ENCODE results near the gene PCID2. TPM values are rescaled to one million over a fixed set of nuclear protein-coding genes. Genes with fewer than 3 reads are reported as not detected.

The PCID2 gene
- total and polyA plus RNA-seq, 12 donors = 38.9 to 74.0 (median 47.3) TPM

GRCh38 chr13:113142876-113143275, 65.6 kb downstream of the PCID2 start:
- TF ChIP-seq, protein P1, sequence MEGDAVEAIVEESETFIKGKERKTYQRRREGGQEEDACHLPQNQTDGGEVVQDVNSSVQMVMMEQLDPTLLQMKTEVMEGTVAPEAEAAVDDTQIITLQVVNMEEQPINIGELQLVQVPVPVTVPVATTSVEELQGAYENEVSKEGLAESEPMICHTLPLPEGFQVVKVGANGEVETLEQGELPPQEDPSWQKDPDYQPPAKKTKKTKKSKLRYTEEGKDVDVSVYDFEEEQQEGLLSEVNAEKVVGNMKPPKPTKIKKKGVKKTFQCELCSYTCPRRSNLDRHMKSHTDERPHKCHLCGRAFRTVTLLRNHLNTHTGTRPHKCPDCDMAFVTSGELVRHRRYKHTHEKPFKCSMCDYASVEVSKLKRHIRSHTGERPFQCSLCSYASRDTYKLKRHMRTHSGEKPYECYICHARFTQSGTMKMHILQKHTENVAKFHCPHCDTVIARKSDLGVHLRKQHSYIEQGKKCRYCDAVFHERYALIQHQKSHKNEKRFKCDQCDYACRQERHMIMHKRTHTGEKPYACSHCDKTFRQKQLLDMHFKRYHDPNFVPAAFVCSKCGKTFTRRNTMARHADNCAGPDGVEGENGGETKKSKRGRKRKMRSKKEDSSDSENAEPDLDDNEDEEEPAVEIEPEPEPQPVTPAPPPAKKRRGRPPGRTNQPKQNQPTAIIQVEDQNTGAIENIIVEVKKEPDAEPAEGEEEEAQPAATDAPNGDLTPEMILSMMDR (IDR thresholded peaks at IDR 0.05) = no peak
- DNase-seq = no peak
- peaks cover 0 to 3% (median 0%) of the 10 kb centered on the region in 7 donors for H3K27me3 ChIP-seq
- no peak overlapping the region for H3K27ac ChIP-seq
- no peaks in the 10 kb centered on the region for H3K36me3 ChIP-seq
- no peaks in the 10 kb centered on the region for H3K9me3 ChIP-seq
- WGBS, 2 donors = 84 to 88% methylated on average over 7 of the region's 7 CpGs
- intact Hi-C loops (cut with DNase I) = no loop called here
- H3K4me1 ChIP-seq = no peaks in the 10 kb centered on the region
- H3K4me3 ChIP-seq = no peak overlapping the region
- ATAC-seq = no peak

GRCh38 chr13:113141601-113141970, 66.9 kb downstream of the PCID2 start:
- H3K27me3 ChIP-seq = peaks cover 0 to under 1% (median 0%) of the 10 kb centered on the region in 7 donors
- no peak overlapping the region for H3K4me3 ChIP-seq
- TF ChIP-seq, protein P1 (IDR thresholded peaks at IDR 0.05) = no peak
- 92 to 95% methylated on average over 18 of the region's 18 CpGs for WGBS, 2 donors
- ATAC-seq (peak in 1 of 8 donors; percentile 23), DNase-seq (no peak)
- no peaks in the 10 kb centered on the region for H3K9me3 ChIP-seq
- H3K36me3 ChIP-seq = no peaks in the 10 kb centered on the region
- intact Hi-C loops (cut with DNase I) = no loop called here
- H3K27ac ChIP-seq = no peak overlapping the region
- no peaks in the 10 kb centered on the region for H3K4me1 ChIP-seq

- intact Hi-C loops (cut with DNase I) = no loop called here
- H3K4me3 ChIP-seq = no peak overlapping the region
- no peak overlapping the region for H3K27ac ChIP-seq
- 94% methylated on average over 26 of the region's 26 CpGs for WGBS, 2 donors
- no peaks in the 10 kb centered on the region for H3K27me3 ChIP-seq
- no peaks in the 10 kb centered on the region for H3K9me3 ChIP-seq
- H3K36me3 ChIP-seq = no peaks in the 10 kb centered on the region
- TF ChIP-seq, protein P1 (IDR thresholded peaks at IDR 0.05) = no peak
- no peak for DNase-seq
- no peaks in the 10 kb centered on the region for H3K4me1 ChIP-seq
- no peak for ATAC-seq
Observed at GRCh38 chr13:113140677-113141600, 67.5 kb downstream of the PCID2 start.

DNA sequence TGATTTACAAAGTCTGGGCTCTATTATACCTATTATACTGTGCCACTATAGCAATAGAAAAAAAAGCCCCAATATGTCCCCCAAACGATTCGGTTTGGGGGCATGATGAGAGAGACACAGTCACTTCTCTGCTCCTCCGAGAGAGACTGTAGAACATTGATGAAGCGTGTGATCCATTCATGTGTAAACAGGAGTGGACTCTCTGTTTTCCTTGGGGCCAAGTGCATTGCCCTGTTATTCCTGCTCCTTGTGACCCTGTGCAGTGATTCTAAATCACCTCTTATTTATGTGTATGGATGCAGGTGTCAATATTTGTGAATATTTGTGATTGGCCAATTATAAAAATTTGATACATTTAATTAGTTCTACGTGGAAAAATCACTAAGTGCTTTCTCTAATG, 68.9 kb downstream of the PCID2 start:
- WGBS, 2 donors = 85 to 88% methylated on average over 5 of the region's 5 CpGs
- no peaks in the 10 kb centered on the region for H3K9me3 ChIP-seq
- no peak overlapping the region for H3K4me3 ChIP-seq
- intact Hi-C loops (cut with DNase I) = no loop called here
- H3K4me1 ChIP-seq = no peaks in the 10 kb centered on the region
- DNase-seq (no peak), ATAC-seq (no peak)
- H3K27ac ChIP-seq = no peak overlapping the region
- TF ChIP-seq, protein P1 (IDR thresholded peaks at IDR 0.05) = no peak
- H3K36me3 ChIP-seq = no peaks in the 10 kb centered on the region
- H3K27me3 ChIP-seq = no peaks in the 10 kb centered on the region

All from heart right ventricle (tissue), 16 donors.